Hippocampal formation (tissue), 2 donors: Measurements from ENCODE around the gene PFN3.

Source experiments
- DNase-seq, 2 donors: peaks; one replicate each; lab custom pipeline; 2025; lab: John Stamatoyannopoulos, UW

PFN3 gene

DNA sequence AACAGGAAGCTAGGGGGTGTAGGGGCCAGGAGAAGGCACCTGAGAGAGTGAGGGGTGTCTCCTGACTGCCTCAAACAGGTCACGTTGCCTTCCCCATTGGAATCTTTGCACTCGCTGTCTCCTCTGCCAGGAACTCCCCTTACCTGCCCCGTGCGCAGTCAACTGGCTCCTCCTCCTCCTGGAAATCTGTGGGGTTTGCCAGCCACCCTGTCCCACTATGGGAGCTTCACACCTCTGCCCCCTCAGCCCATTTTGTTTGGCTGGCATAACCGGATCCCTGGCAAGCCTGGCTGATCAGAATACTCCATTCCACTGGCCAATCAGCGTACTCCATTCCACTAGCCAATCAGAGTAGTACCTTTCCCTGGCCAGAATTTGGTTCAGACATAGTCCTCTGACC lies 26.7 kb downstream of the PFN3 start:
- DNase-seq, result no peak

DNA sequence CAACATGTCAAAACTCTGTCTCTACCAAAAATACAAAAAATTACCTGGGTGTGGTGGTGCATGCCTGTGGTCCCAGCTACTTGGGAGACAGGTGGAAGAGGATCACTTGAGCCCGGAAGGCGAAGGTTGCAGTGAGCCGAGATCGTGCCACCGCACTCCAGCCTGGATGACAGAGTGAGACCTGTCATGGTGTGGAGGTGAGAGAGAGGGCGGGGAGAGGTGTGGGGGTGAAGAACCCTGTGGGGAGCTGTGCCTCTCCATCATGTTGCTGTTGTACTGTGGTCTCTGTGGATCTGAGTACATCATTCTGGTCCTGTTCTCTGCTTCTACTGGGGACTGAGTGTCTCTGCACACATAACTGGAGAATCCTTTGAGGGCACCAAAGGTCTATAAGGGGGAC lies 27.6 kb downstream of the PFN3 start:
- DNase-seq, result no peak

DNA sequence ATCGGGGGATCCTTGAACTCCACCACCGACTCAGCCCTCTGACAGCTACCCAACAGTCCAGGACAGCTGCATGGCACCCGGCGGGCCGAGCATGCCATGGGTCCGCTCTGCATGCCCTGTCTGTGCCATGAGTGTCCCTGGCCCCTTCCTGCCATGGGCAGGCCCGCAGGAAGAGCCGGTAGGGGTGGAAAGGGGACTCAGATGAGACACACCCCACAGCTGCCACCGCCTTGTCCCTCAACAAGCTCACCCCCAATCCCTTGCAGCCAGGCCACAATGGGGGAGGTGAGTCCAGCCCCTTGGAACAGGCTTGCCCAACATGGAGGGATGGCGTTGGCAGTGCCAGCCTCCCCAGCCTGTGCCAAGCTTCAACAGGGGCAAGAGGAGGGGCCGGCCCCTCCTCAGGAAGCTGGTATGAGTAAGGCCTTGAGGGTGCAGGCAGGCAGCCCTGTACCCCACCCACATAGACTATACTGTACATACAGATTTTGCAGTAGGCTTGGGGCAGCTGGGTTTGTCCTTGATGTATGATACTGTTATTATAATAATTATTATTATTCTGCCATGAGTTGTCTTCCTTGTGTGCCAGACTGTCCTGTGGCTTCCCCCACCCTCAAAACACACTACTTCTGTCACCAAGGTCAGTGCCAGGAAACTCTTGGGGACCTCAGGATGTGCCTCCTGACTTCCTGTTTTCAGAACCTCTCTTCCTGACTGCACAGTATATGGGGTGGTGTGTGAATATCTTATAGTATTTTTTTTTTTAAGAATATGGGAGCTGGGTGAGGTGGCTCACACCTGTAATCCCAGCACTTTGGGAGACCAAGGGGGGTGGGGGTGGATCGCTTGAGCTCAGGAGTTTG lies 28.2 kb downstream of the PFN3 start:
- DNase-seq, result no peak

DNA sequence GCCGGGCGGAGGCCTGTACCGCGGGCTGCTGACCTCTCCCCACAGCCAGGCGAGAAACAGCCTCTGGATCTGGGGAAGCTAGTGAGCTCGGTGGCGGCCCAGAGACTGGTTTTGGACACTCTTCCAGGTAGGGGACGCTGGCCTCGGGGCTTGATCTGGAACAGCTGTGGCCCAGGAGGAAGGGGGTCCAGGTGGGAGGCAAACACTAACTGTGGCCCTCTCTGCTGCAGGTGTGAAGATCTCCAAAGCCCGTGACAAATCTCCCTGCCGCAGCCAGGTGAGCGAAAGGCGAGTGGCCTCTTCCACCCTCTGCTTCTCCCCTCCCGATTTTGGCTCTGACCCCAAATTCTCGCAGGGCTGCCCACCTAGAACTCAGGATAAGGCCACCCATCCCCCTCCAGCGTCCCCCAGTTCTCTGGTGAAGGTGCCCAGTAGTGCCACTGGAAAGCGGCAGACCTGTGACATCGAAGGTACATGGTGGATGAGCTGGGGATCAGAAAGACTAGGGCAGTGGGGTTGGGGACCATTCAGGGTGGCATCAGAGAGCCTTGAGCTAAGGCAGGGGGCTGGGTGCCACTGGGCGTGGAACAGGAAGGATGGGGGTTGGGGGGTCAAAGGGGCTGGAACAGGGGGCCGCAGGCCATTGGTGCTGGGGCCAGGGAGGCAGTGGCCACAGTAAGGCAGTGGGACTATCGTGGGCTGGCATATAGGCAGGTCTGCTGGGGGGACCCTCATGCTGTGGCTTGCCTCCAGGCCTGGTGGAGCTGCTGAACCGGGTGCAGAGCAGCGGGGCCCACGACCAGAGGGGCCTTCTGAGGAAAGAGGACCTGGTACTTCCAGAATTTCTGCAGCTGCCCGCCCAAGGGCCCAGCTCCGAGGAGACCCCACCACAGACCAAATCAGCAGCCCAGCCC lies 29.1 kb downstream of the PFN3 start:
- no peak for DNase-seq

DNA sequence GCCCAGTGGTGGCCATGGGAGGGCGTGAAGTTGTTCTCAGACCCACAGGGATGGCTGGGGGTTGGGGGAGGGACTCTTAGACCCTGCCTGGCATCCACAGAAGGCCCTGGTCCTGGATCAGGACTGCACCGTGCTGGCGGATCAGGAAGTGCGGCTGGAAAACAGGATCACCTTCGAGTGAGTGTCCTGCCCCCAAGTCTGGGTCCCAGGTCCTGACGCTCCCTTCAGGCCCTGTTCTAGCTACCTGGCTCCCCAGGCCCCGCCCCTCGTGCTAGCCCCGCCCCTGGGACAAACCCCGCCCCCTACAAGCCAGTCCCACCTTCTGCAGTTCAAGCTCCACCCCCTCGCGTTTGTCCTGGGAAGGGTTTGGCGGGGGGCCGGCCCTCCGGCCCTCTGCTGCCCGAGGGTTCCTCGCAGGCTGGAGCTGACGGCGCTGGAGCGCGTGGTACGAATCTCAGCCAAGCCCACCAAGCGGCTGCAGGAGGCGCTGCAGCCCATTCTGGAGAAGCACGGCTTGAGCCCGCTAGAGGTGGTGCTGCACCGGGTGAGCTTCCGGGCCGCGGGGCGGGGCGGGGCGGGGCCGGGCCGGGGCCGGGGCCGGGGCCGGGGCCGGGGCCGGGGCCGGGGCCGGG lies 29.9 kb downstream of the PFN3 start:
- no peak for DNase-seq

DNA sequence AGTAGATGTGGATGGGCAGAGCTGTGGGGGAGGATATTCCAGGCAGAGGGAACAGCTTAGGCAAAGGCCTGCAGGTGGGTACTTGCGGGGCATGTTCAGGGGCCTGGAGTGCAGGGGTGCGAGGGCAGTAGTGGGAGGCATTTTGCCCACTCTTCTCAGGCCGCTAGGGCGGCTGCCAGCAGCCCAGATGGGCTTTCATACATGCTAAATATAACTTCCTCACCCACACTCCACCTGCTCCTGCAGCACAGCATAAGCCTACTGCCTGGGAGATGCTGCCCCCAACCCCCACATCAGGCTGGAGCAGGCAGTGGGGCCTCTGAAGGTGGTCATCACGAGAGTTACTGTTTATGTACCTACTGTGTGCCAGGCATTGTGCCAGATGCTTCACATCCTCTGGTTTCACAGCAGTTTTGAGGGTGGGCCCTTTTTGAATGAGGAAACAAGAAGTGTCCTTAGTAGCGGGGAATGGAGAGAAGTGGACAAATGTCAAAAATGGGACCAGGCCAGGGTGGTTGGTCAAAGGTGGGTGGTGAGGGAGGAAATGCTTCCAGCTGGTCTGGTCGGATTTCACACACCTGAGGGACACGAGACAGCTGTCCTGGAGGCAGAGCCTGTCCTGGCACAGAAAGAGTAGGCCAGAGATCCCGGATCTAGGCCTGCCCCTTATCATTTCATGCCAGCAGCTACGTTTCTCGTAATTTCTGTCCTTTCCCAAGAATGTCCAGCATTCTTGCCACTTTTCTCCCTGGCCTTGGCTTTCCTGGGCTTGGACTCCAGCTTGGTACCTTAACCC lies 30.6 kb downstream of the PFN3 start:
- DNase-seq, result no peak

DNA sequence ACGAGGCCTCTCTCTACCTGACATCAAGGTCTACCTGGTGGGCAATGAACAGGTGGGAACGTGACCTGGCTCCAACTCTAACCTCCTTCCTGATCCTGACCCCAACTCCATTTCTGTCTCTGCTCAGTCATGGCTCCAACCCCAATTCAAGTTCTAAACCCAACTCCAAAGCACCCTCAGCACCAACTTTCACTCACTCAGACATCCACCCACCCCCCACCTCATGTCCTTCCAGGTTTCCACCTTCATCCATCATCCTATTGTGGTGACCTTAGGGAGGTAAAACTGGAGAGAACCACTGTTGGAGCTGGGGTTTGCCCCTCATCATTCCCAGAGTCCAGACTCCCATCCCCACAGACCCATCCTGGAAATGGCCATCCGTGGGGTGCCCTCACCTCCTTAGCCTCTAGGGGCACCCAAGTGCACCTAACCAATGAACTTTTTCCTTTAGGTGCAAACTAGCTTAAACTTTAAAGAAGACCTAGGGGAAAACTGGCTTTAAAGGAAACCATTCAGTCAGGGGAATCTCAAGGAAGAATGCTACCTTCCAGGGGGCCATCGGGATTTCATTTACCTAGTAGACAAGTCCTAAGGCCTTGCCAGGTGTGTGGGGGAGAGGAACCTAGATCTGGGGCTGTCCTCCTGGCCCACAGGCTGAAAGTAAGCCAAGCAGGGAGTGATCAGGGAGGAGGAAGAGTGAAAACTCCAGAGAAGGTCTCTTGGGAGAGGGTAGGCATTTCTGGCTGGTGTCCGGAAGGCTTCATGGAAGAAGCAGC lies 31.4 kb downstream of the PFN3 start:
- no peak for DNase-seq

DNA sequence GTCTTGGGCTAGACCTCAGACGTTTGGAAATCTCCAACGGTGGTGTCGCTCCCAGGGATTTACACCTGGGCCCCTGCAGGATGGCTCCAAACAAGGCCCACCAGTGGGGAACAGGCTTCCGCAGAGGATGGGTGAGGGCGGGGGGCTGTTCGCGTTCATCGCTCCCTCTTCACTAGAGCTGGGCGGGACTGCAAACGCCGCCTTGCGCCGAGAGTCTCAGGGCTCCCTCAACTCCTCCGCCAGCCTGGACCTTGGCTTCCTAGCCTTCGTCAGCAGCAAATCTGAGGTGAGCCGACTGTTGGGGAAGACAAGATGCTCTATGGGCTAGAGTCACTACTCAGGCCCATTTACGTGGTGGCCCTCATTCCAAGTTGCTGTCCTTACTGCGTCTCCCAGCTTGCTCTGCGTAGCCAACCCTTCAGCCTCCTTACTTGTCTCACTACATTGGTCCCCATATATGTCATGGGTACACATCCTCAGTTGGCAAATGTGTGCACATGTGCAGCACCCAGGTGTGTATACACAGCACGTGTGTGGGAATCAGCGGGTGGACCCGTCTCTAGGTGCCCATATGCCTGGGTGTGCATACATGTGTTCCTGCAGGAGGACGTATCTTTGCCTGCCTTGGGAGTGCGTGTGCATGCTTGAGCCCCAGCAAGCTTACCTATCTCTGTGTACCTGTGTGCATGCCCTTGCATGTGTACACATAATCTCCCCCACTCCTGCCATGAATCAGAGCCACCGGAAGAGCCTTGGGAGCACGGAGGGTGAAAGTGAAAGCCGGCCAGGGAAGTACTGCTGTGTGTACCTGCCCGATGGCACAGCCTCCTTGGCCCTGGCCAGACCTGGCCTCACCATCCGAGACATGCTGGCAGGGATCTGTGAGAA lies 32.2 kb downstream of the PFN3 start:
- DNase-seq, result no peak

DNA sequence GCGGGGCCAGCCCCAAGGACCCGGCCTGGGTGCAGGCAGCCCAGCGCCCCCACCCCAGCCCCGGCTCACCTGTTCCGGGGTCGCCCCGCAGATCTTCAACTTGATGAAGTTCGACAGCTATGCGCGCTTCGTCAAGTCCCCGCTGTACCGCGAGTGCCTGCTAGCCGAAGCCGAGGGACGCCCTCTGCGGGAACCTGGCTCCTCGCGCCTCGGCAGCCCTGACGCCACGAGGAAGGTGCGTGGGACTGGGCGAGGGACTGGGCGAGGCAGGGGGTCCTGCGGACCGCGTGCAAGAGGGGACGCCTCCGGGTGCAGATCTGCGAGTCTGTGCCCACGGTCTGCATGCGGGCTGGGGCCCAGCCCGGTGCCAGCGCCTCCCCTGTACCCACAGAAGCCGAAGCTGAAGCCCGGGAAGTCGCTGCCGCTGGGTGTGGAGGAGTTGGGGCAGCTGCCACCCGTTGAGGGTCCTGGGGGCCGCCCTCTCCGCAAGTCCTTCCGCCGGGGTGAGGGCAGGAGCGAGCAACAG lies 33.1 kb downstream of the PFN3 start:
- DNase-seq, result no peak

DNA sequence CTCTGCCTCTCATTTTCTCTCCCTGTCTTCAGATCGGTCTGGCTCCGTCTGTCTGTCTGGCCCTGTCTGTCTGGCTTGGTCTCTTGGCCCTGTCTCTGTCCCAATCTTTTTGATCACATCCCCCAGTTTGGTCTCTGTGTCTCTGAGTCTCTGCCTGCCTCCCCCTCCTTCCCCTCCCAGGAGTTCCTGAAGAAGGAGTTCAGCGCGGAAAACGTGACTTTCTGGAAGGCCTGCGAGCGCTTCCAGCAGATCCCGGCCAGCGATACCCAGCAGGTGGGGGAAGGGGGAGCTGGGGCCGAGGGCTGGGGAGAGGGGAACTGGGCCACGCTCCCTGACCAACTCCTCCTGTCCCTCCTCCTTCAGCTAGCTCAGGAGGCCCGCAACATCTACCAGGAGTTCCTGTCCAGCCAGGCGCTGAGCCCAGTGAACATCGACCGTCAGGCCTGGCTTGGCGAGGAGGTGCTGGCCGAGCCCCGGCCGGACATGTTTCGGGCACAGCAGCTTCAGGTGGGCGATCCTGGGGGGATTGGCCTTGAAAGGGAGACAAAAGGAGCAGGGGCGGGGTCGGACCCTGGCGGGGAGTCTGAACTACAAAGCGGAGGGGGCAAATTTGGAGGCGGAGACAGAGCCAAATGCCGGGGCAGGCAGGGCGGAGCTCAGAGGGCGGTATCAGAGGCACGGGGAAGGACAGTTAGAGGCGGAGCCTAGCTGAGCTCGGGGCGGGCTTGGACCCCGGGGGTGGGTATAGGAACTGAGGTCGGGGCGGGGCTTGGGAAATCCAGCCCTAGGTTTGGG lies 33.7 kb downstream of the PFN3 start:
- no peak for DNase-seq

DNA sequence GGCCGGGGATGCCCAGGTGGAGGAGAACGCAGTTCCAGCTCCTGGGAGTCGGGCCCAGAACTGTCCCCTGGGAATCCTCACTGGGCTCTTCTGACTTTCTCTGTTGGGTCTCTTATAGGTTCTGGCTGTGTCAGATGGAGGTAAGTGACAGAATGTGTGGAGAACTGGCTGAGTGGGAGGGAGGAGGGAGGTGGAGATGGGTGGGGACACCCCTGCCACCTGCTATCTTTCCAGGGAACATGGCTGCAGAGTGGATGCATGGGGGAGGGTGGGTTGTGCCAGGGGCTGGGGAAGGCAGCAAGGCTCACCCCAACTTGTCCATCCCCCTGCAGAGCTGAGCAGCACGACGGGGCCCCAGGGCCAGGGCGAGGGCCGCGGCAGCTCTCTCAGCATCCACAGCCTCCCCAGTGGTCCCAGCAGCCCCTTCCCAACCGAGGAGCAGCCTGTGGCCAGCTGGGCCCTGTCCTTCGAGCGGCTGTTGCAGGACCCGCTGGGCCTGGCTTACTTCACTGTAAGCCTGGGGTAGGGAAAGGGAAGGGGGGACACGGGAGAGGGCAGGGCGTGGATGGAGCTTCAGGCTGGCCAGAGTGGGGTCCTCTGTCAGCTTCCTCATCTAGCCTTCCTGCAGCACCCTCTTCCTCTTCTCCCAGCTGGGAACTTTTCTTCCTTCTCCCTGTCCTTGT lies 34.5 kb downstream of the PFN3 start:
- DNase-seq, result no peak

DNA sequence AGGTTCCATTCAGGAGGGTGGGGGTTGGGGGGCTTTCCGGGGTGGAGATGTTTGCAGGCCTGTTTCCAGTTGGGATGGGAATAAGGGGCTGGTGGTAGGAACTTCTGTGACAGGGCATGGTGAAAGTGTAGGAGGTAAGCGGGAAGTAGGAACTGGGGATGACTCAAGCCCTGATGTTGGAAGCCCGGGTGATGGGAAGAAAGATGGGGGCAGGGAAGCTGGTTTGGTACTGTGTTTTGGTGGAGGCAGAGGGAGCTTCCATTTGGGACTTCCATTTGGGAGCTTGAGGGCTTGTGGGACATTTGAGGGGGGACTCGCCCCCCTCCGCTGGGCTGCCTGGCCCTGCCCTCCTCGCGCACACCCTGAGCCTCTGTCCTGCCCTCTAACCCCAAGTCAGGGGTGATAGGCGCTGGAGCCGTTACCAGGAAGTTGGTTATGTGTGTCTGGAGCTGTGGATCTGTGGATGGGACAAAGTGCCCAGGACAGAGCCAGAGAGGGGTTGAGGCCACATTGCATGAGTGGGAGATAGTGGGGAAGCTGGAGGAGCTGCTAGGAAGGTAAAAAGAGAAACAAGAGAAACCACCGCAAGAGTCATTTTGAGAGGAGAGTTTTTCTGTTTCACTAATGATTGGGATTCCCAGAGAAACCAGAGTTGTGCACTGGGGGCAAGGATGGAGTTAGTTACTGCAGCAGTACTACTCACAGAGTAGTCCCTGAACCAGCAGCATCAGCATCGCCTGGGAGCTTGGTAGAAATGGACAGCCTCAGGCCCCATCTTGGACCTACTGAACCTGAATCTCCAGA lies 36.1 kb downstream of the PFN3 start:
- DNase-seq, result no peak

DNA sequence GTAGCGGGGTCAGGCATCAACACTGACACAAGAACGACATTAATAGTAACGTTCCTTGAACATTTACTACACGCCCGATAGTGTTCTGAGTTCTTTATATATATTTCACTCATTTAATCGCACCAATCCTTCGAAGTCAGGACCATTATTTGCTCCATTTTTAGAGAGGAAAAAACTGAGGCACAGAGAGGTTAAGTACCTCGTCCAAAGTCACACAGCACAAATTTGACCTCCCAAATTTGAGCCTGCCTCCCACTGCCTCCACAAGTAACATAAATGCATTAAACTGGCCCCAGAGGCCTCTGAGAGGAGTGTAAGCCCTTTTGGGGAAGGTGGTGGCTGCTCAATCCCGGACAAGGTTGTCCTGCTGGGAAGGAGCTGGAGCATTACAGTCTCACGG lies 36.9 kb downstream of the PFN3 start:
- no peak for DNase-seq

DNA sequence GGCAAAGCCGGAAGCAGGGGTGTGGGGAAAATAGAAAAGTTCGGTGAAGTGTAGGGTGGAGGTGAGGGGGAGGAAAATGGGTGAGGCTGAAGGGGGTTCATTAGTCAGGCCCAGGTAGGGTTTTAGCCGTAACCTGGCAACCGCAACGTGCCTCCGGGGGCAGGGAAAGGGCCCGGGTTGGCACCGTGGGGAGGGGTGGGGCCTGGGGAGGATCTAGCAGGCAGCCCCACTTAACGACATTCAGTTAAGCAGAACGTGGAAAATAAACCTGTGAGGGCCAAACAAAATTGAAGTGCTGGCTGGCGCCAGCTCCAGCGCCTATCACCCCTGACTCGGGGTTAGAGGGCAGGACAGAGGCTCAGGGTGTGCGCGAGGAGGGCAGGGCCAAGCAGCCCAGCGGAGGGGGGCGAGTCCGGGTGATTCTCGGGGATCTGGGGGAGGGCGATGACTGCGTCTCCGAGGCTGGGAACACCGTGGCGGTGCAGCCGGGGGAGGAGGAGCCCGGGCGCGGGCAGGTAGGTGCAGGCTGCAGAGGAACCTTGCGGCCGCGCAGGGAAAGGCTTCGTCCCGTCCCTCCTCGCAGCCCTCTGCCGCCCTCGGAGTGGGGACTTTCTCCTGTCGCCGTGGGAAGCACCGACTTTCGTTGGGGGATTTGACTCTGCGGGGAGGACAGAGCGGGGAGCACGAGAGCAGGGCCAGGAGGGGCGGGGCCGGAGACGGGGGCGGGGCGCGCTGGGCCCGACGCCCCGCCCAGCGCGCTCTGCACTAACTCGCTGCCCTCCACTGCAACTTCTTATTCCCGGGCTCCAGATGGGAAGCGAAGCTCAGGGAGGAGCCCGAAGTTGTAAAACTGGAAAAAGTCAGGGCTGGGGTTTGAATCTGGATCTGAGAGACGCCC lies 37.6 kb downstream of the PFN3 start:
- DNase-seq, result no peak

DNA sequence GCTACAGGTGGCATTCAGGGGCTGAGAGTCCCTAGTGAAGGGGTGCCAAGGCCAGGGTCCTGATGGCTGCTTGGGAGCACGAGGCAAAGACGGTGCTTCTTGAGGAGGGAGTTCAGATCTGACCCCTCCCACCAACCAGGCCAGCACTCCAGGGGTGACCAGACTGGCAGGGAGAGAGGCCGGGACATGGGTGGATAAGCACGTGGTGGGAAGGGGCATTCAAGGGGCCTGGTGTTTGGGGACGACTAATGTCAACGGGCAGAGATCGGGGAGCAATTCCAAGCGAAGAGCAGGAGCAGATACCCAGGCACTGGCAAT lies 38.2 kb downstream of the PFN3 start:
- DNase-seq, result no peak
